GM12878 (cell line): Measurements from ENCODE around the gene MAGEB17. TPM values are rescaled to one million over a fixed set of nuclear protein-coding genes. Genes with fewer than 3 reads are reported as not detected.

Source experiments
- ATAC-seq: fragments of 200-7000 bp; cut with Tn5 transposase; 3 replicates; pipeline ENCODE4 v1.9.1; 2020; ENCODE audit warnings: mild to moderate bottlenecking, moderate library complexity
- BruUV-seq: library from RNA; stranded (reverse); fragments of 400-500 nt; replicated peaks from 2 replicates; lab custom pipeline; 2021; lab: Mats Ljungman, UMichigan
- CTCF ChIA-PET: fragments of 300-600 bp; sonication (Branson Sonifier 250); formaldehyde crosslinking; extraction: SDS; loops from one replicate; lab custom pipeline; 2021; ENCODE audit warnings: inconsistent platforms; lab: Yijun Ruan, JAX
- POLR2A ChIA-PET: fragments of 350-600 bp; formaldehyde crosslinking; extraction: SDS; loops from one replicate; lab custom pipeline; 2021; ENCODE audit warnings: inconsistent platforms; lab: Charles Lee
- RAD21 ChIA-PET: fragments of 300-600 bp; sonication (Branson Sonifier 250); formaldehyde crosslinking; loops from one replicate; lab custom pipeline; 2023; ENCODE audit warnings: antibody characterized with exemption; ENCODE audit not compliant: unreplicated experiment; lab: Charles Lee
- SMC1A ChIA-PET: fragments of 300-600 bp; sonication (Branson Sonifier 250); formaldehyde crosslinking; loops from one replicate; lab custom pipeline; 2023; ENCODE audit not compliant: unreplicated experiment, uncharacterized antibody; lab: Charles Lee
- DNase-seq: peaks from one replicate; pipeline ENCODE4 v3.0.0-alpha.2; 2011; ENCODE audit warnings: low read depth, low spot score
- FAIRE-seq: peaks from 3 replicates; lab custom pipeline; 2011; peaks lifted over from hg19 to GRCh38; lab: Jason Lieb, UNC
- H2AFZ ChIP-seq: 2 replicates; pipeline ENCODE4 v1.6.0; 2011; ENCODE audit warnings: low read depth, low read length, control low read depth; ENCODE audit not compliant: control insufficient read depth
- H3K27ac ChIP-seq: 2 replicates; pipeline ENCODE4 v1.5.1; 2011; ENCODE audit warnings: control low read depth; ENCODE audit not compliant: control insufficient read depth, insufficient read depth
- H3K27me3 ChIP-seq, 2 experiments: replicated peaks in 1 of 2; 2 replicates each; pipeline versions ENCODE4 v1.6.0 to v1.6.1; 2011; ENCODE audit warnings: low read length in 1 of 2; ENCODE audit not compliant: control insufficient read depth in 2 of 2, insufficient read depth in 2 of 2
- H3K36me3 ChIP-seq, 2 experiments: 2 replicates each; pipeline ENCODE4 v1.5.1; 2011; ENCODE audit warnings: low read length in 1 of 2; ENCODE audit not compliant: control insufficient read depth in 2 of 2, insufficient read depth in 2 of 2
- H3K4me1 ChIP-seq: 2 replicates; pipeline ENCODE4 v1.6.1; 2011; ENCODE audit warnings: mild to moderate bottlenecking, low read length, moderate library complexity, mixed read lengths; ENCODE audit not compliant: control insufficient read depth, insufficient read depth
- H3K4me2 ChIP-seq: 2 replicates; pipeline ENCODE4 v1.6.0; 2011; ENCODE audit warnings: control low read depth; ENCODE audit not compliant: control insufficient read depth, insufficient read depth
- H3K4me3 ChIP-seq: fragments of 200-600 bp; sonication (generic); 2 replicates; pipeline ENCODE4 v1.5.1; 2016
- H3K79me2 ChIP-seq: 2 replicates; pipeline ENCODE4 v1.6.0; 2011; ENCODE audit warnings: low read length; ENCODE audit not compliant: control insufficient read depth, insufficient read depth
- H3K9ac ChIP-seq: 2 replicates; pipeline ENCODE4 v1.8.0; 2011; ENCODE audit warnings: low read length, control low read depth, mixed read lengths; ENCODE audit not compliant: control insufficient read depth, insufficient read depth
- H3K9me3 ChIP-seq: replicated peaks from 3 replicates; pipeline ENCODE4 v1.5.1; 2011; ENCODE audit warnings: mild to moderate bottlenecking, low read length; ENCODE audit not compliant: control insufficient read depth, insufficient read depth
- H4K20me1 ChIP-seq: 2 replicates; pipeline ENCODE4 v1.6.0; 2011; ENCODE audit not compliant: control insufficient read depth, insufficient read depth
- HDAC2 ChIP-seq: fragments of 200-600 bp; sonication (generic); IDR thresholded peaks from 2 replicates; pipeline ENCODE4 v1.6.1; 2017
- KLF5 ChIP-seq: fragments of 450-650 bp; IDR thresholded peaks from 2 replicates; pipeline ENCODE4 v1.6.1; 2014; ENCODE audit warnings: mild to moderate bottlenecking; ENCODE audit not compliant: partially characterized antibody
- MXI1 ChIP-seq: fragments of 150-350 bp; IDR thresholded peaks from 2 replicates; pipeline ENCODE4 v1.6.1; 2011; ENCODE audit warnings: low read depth, mild to moderate bottlenecking, inconsistent platforms, low read length, improper control_type of control experiment
- NR2F1 ChIP-seq: fragments of 450-650 bp; conservative IDR thresholded peaks from 2 replicates; pipeline ENCODE4 v1.6.1; 2017; ENCODE audit warnings: mild to moderate bottlenecking
- POU2F2 ChIP-seq: IDR thresholded peaks from 3 replicates; pipeline ENCODE4 v1.6.1; 2011; ENCODE audit warnings: low read depth, mild to moderate bottlenecking, low read length, borderline replicate concordance
- RFX5 ChIP-seq: IDR thresholded peaks from 2 replicates; pipeline ENCODE4 v1.6.1; 2011; ENCODE audit warnings: low read depth, low read length, improper control_type of control experiment
- RUNX3 ChIP-seq: IDR thresholded peaks from 2 replicates; pipeline ENCODE4 v1.6.1; 2012; ENCODE audit warnings: low read length, inconsistent platforms
- SMARCA5 ChIP-seq: fragments of 450-650 bp; IDR thresholded peaks from 2 replicates; pipeline ENCODE4 v1.6.1; 2017; ENCODE audit warnings: mild to moderate bottlenecking
- SP1 ChIP-seq: IDR thresholded peaks from one replicate; pipeline ENCODE4 v1.6.1; 2011; ENCODE audit warnings: low read depth, low read length
- STAT1 ChIP-seq: fragments of 450-650 bp; conservative IDR thresholded peaks from 2 replicates; pipeline ENCODE4 v1.6.1; 2014; ENCODE audit warnings: antibody characterized with exemption, mild to moderate bottlenecking
- WGBS: methylation state at CpG from one replicate; pipeline ENCODE4 v1.1.6; 2016; ENCODE audit warnings: low lambda C conversion rate; ENCODE audit not compliant: insufficient replicate concordance, insufficient coverage; ENCODE audit errors: missing lambda C conversion rate; 5-methylcytosine and 5-hydroxymethylcytosine counted together
- in situ Hi-C: fragments of 300-500 bp; cut with MboI; formaldehyde crosslinking; loops from 9 replicates; pipeline ENCODE4 v1.14.3; 2018; ENCODE audit warnings: mixed read lengths
- intact Hi-C: fragments of 100-400 bp; cut with micrococcal nuclease; formaldehyde crosslinking; loops from one replicate; pipeline ENCODE4 v1.14.2; 2022; ENCODE audit not compliant: unreplicated experiment
- polyA plus RNA-seq, 11 experiments: library from polyadenylated mRNA; depleted of rRNA in 4 of 11; unstranded in 6 of 11; stranded (reverse) in 5 of 11; fragments of >200 nt; fragmentation: Nextera tagmentation in 4 of 11; fragmentation: Illumina TruSeq in 1 of 11; extraction: Ambion mirVana in 4 of 11; extraction: Trizol in 1 of 11; gene quantifications; 1 replicate in 1 of 11; 2 replicates in 10 of 11; pipeline versions ENCODE4 v1.2.1 to v1.2.3, GENCODE V29; 2011 to 2016; ENCODE audit warnings: inconsistent platforms in 2 of 11, missing spikeins in 2 of 11, low read depth in 1 of 11
- total RNA-seq, 4 experiments: library from RNA; depleted of rRNA in 3 of 4; stranded (reverse); fragments of >200 nt in 3 of 4; fragmentation: Illumina TruSeq in 1 of 4; extraction: Trizol in 1 of 4; gene quantifications; 2 replicates each; pipeline versions ENCODE4 v1.2.1 to v1.2.3, GENCODE V29; 2013 to 2021
- TF ChIP-seq, protein P1 (sequence below): fragments of 150-350 bp; IDR thresholded peaks from 2 replicates; pipeline ENCODE4 v1.6.1; 2016; ENCODE audit warnings: low read depth, low read length

The MAGEB17 gene
- total and polyA plus RNA-seq, 10 of the 15 experiments (the other 5 are each of a cell fraction or from before 2014, with no cell fraction given): 0.05 to 0.21 TPM; not detected in 8

DNA sequence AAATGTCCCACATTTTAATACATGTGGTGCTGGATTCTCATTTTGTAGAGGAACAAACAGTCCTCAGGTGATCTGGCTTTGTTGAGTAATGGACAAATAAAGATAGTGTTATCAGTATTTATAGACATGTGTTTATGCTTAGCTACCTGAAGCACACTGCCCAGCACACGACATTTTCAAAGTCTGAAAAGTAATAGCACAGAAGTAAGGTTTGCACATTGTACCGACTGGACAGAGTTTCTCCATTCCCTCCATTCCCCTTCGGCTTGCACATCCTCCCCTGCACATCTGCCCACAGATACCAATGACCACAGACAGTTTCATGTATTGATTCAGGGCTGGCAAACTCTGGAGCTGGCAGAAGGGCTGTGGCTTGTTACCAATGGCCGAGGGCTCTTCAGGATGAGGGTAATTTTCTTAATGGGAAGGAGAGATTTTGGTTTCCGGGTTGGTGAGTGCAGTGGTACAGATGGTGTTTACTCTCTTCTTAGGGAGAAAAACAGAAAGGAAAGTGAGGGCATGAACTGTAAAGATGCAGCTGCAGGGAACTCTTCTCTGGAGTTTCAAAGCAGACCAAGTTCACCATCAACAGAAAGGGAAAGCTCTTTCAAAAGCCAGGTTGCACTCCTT lies 41.6 kb upstream of the MAGEB17 start:
- WGBS: 48% methylated on average over 5 of the region's 5 CpGs
- TF ChIP-seq STAT1 (no peak), KLF5 (no peak), RUNX3 (no peak; the same call in 1 of the 2 replicates), SMARCA5 (no peak), RFX5 (no peak), POU2F2 (no peak), HDAC2 (no peak), SP1 (no peak), NR2F1 (no peak), MXI1 (no peak)
- TF ChIP-seq, protein P1, sequence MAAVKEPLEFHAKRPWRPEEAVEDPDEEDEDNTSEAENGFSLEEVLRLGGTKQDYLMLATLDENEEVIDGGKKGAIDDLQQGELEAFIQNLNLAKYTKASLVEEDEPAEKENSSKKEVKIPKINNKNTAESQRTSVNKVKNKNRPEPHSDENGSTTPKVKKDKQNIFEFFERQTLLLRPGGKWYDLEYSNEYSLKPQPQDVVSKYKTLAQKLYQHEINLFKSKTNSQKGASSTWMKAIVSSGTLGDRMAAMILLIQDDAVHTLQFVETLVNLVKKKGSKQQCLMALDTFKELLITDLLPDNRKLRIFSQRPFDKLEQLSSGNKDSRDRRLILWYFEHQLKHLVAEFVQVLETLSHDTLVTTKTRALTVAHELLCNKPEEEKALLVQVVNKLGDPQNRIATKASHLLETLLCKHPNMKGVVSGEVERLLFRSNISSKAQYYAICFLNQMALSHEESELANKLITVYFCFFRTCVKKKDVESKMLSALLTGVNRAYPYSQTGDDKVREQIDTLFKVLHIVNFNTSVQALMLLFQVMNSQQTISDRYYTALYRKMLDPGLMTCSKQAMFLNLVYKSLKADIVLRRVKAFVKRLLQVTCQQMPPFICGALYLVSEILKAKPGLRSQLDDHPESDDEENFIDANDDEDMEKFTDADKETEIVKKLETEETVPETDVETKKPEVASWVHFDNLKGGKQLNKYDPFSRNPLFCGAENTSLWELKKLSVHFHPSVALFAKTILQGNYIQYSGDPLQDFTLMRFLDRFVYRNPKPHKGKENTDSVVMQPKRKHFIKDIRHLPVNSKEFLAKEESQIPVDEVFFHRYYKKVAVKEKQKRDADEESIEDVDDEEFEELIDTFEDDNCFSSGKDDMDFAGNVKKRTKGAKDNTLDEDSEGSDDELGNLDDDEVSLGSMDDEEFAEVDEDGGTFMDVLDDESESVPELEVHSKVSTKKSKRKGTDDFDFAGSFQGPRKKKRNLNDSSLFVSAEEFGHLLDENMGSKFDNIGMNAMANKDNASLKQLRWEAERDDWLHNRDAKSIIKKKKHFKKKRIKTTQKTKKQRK: no peak
- no peak overlapping the region; the same call in 1 of the 2 replicates for H3K4me2 ChIP-seq
- H3K36me3 ChIP-seq: no peaks in the 10 kb centered on the region
- H2AFZ ChIP-seq: no peak overlapping the region
- in situ Hi-C loops (no loop called here), intact Hi-C loops (loop anchor here (10.0 kb wide), 1 partner anchor 441 kb away; no protein-coding TSS in a partner anchor)
- H3K9ac ChIP-seq: no peak overlapping the region
- DNase-seq (no peak), FAIRE-seq (no peak), ATAC-seq (no peak)
- peaks cover 0 to 2% of the 10 kb centered on the region in 2 experiments; a peak in 1 of 4 replicates for H3K27me3 ChIP-seq
- peaks cover under 1% of the 10 kb centered on the region for H3K4me1 ChIP-seq
- H3K79me2 ChIP-seq: no peaks in the 10 kb centered on the region
- ChIA-PET POLR2A (no interaction called here), SMC1A (interaction anchor here (0.5 to 2.6 kb wide), 6 partner anchors 9 to 162 kb away, joined by 3 to 10 read pairs (median 4); no protein-coding TSS in a partner anchor), CTCF (interaction anchor here (1.3 to 8.1 kb wide), 3 partner anchors 12 to 101 kb away, joined by 3 to 118 read pairs (median 9); no protein-coding TSS in a partner anchor), RAD21 (interaction anchor here (0.9 to 1.6 kb wide), 4 partner anchors 10 to 318 kb away, joined by 3 to 4 read pairs (median 3); no protein-coding TSS in a partner anchor)
- H3K9me3 ChIP-seq: no peaks in the 10 kb centered on the region
- H3K27ac ChIP-seq: no peak overlapping the region
- H3K4me3 ChIP-seq: no peak overlapping the region
- BruUV-seq: no TSS peak
- H4K20me1 ChIP-seq: no peaks in the 10 kb centered on the region
